GM19099 (cell line): ENCODE measurements around the gene POLR2C.

ENCODE experiments used
- POLR2A ChIP-seq: IDR thresholded peaks from 3 replicates; pipeline ENCODE4 v1.6.1; 2011; ENCODE audit warnings: low read depth; ENCODE audit not compliant: insufficient read length; ENCODE audit errors: extremely low read depth

Gene POLR2C

DNA sequence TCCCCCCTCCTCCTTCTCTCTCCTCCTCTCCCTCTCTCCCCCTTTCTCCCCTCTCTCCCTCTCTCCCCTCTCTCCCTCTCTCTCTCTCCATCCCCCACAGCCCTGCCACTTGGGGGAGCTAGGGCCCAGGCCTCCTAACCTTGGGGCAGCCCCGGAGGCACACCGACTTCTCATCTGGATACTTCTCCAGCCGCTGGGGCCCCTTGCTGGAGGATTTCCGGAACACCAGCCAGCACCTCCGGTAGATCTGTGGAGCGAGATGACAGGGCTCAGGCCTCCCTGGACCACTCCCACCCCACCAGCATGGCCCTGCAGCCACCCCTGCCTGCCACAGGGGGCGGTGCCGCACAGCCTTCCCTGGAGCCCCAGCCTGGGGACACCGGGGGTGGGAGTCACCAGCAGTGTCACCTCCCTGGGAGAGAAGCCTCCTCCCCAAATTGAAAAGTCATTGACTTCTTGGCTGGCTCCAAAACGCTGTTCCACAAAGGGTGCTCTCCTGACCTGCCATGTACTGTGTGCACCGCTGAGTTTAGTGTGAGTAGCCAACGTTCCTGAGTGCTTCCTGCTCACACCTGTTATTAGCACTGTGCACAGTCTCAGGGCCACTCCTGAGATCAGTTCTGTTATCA, 13.3 kb downstream of the POLR2C start:
- TF ChIP-seq POLR2A: no peak

DNA sequence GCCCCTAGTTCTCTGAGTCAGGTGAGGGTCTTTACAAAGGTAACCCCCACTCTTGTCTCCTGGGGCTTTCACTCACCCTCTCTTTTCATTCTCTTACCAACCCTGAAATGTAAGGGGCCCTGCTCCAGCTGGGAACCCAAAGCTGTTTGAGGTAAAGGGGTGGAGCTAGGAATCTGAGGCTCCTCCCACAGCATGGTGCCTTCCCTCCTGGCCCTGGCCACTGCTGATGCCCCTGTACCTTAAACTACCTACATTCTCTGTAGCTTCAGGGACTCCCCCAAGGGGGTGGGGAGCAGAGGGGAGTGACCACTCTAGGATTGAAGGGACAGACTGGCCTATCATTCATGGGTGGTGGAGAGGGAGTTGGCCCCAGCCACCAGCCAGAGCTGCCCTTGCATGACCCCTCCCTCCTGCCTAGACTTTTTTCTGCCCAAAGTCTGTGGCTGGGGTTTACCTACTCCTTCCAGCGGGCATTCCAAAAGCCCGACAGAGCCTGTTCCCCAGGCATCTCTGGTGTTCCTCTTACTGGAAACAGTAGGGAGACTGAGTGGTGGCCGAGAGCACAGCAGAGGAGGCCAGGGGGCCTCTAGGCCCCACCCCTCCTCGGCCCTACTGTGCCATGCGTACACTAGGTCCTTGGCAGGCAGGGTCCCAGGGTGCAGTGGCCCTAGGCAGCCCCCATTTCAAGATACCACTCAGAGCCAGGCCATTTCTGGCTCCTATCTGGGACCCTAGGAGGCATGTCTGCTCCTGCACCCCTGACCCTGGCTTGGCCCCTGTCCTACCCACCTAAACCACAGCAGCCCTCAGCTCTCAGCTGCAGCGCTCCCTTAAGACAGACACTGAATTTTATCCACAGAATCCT, 14.3 kb downstream of the POLR2C start:
- TF ChIP-seq POLR2A: no peak

GRCh38 chr16:57477531-57478202, 15.2 kb downstream of the POLR2C start:
- TF ChIP-seq POLR2A: no peak

GRCh38 chr16:57478396-57479204, 16.1 kb downstream of the POLR2C start:
- no peak for TF ChIP-seq POLR2A

DNA sequence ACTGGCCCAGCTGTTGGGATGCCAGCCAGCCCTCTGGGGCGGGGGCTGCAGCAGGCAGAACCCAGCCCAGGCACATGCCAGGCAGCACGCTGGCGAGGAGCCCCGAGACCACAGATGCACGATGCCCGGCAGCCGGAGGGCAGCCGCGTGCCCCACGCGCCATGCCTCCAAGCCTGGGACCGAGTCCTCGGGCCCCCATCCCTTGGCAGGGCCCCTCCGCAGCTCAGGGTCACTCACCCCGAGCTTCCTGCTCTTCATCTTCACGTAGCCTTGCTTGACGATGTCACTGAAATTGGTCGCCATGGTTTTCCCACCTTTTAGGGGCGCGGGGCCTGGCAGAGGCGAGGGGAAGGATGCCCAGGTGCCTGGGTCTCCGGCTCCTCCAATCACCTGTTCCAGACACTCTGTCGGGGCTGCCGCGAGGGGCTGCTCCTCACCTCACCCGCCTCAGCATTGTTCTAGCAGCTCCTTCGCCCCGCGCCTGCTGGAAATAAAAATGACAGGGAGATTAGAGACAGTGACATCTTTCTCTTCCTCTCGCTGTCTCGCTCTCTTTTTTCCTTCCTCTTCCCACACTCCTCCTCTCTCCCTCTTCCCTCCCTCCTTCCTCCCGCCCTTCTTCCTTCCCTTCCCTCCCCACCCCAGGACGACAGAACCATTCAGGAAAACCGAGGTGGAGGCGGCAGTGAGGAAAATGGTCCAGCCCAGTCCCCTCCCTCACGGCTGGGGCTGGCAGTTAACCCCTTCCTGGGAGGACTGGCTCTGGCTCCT, 16.9 kb downstream of the POLR2C start:
- no peak for TF ChIP-seq POLR2A

GRCh38 chr16:57479976-57480753, 17.7 kb downstream of the POLR2C start:
- no peak for TF ChIP-seq POLR2A

DNA sequence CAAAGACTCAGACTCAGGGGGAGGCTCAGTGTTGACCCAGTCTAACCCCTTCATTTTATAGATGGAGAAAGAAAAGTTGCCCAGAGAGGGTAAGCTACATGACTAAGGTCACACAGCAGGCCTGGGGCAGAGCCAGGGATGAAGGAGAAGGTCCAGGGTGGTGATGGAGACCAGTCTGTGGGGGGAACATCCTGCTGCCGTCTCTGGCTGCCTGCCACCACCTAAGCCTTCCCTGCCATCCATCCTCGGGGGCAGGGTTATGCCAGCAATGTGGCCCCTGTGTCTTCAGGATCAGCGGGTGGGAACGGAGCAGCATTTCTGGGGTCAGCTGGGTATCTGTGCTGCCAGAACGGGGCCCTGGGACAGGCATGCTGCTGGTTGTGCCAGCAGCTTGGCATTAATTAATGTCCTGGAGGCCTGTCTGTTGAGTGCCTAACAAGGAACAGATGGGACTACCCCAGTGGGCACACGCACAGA, 18.3 kb downstream of the POLR2C start:
- no peak for TF ChIP-seq POLR2A

- no peak for TF ChIP-seq POLR2A
Observed at GRCh38 chr16:57481421-57481820, 18.9 kb downstream of the POLR2C start.

GRCh38 chr16:57482845-57483545, 20.5 kb downstream of the POLR2C start:
- no peak for TF ChIP-seq POLR2A

DNA sequence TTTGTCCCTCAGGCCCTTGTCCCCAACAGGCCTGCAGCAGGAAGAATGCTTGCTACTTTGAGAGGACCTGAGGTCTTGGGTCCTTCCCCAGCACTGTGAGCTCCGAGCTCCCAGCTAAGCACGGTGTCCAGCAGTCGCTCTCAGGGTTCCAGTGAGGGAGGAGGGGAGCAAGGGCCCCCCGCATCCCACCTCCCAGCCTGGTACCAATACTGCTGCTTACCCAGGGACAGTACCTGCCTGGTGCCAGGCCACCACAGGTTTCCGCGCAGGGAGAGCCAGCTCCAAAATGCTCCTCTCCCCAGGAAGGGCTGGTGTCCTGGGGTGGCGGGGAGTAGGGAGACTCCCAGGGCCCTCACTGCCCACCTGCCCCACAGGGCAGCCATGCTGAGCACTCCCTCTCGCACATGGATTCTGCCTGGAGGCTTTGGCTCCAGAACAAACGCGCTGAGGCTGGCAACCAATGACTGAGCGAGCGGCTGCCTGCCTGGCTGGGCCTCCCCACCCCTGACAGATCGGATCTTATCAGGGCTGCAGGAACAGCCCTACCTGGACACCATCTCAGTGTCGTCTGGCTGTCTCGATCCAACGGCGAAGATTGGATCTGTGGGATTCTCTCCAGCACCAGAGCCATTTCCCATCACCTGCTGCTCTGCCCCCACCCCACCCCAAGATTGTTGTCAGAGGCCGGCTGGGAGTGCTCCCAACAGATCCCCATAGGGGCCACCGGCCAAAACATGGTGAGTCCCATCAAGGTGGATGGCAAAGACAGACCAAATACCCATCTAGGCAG, 21.4 kb downstream of the POLR2C start:
- TF ChIP-seq POLR2A: no peak

DNA sequence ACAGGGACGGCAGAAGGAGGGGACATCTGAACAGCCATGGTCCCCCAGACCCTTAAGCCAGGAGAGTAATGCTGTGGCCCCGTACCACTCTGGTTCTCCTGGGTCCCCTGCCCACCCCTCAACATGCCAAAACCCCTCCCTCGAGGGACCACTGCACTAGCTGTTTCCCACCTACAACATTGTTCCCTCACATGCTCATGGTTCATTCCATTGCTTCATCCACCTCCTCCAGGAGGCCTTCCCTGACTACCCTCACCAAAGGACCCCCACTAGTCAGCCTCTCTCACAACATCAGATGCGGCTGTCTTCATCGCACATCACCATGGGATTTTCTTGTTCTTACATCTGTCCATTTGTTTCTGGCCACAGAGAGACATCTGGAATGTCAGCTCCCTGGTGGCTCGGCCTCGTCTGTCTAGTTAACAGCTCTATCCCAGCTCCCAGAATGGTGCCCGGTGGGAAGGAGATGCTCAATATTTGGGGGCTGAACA, 22.1 kb downstream of the POLR2C start:
- no peak for TF ChIP-seq POLR2A

- TF ChIP-seq POLR2A: no peak
Observed at GRCh38 chr16:57485091-57485915, 22.8 kb downstream of the POLR2C start.
